Stimulated activated CD8-positive, alpha-beta memory T cell treated with anti-CD3 and anti-CD28 coated beads, Interleukin-4, amount 100 ng/mL, for 48 hours (primary cell): ENCODE results near the gene RFC3.
"Not testable (repeated sequence)": the region's sequence is repeated elsewhere in the genome, so short reads cannot be mapped to it uniquely, and the experiment has no call there.

Experiments used
- DNase-seq: peaks from one replicate; pipeline ENCODE4 v3.0.0-alpha.2; 2020

RFC3 gene, protein sequence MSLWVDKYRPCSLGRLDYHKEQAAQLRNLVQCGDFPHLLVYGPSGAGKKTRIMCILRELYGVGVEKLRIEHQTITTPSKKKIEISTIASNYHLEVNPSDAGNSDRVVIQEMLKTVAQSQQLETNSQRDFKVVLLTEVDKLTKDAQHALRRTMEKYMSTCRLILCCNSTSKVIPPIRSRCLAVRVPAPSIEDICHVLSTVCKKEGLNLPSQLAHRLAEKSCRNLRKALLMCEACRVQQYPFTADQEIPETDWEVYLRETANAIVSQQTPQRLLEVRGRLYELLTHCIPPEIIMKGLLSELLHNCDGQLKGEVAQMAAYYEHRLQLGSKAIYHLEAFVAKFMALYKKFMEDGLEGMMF

GRCh38 chr13:33817901-33818706 lies at the start of gene RFC3:
TSS of gene RFC3 (plus strand) at chr13:33818149. CDS start at chr13:33818179, 30 bp downstream.
- DNase-seq: peak; percentile 95

DNA sequence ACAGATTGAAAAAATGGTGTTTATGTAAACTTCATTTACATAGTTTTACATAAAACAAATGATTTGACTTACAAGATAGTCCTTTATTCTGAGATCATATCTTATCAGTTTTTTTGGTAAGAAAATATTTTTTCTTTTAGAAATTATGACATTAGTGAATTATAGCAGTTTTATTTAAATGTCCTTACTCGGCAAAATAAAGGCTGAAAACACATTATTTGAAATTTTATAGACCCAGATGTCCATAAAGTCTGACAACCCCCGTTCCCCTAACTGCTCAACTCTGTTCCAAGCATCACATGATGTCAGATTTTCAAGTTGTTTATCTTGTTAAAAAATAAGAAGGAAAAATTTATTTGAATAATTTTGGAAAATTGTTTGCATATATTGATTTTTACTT lies 46.7 kb upstream of the RFC3 start:
- DNase-seq: no peak

- DNase-seq: no peak
These were observed 44.0 kb upstream of the RFC3 start for GRCh38 chr13:33773790-33774462.

GRCh38 chr13:33775339-33776108 lies 42.4 kb upstream of the RFC3 start:
- no peak for DNase-seq

DNA sequence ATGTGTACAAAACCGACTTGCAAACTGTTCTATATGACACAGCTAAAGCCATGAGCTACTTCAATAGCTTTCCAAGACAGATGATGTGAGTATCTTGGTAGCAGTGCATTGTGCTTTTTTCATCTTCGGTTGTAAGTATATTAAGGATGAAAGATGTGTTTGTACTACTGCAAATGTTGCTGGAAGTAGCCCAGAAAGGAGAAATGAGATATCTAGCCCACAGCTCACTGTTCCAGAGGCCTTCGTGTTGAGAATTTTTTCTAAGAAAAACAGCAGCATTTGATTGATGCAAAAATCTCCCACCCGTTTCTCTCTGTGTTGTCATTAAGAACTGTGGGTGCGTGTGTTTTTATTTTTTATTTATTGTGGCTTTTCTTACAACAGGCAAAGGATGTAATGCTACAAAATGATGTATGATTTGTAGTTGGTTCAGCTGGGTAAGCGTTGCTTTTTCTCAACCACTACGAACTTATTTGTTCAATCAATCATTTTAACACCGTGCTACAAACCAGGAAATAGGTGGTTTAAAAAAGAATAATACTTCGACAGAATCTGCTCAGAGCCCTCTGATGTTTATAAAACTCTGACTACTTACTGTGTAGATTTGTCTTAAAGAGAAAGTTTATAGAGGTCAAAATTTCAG lies 41.6 kb upstream of the RFC3 start:
- no peak for DNase-seq

GRCh38 chr13:33782631-33783030 lies 35.3 kb upstream of the RFC3 start:
- no peak for DNase-seq

GRCh38 chr13:33783212-33783611 lies 34.7 kb upstream of the RFC3 start:
- not testable (repeated sequence) for DNase-seq

- no peak for DNase-seq
These were observed 33.2 kb upstream of the RFC3 start for GRCh38 chr13:33784738-33785137.

DNA sequence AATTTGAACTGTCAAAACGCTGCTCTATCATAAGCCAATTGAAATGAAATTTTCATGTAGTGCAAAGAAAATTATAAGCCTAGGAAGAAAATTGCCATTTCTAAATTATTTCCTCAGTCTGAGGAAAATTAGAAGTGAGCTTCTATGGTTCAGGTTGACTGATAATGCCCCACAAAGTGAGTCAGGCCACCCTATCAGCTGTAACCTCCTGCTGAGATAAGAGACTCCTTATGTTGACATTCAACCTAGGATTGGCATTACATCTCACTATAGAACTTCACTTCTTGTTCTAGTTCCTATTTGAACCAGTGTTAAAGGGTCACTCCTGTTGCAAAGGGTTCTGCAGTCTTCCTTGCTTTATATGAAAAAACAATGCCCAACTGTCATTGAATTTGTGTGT lies 32.6 kb upstream of the RFC3 start:
- no peak for DNase-seq

- no peak for DNase-seq
These were observed 30.8 kb upstream of the RFC3 start for GRCh38 chr13:33787051-33787591.

DNA sequence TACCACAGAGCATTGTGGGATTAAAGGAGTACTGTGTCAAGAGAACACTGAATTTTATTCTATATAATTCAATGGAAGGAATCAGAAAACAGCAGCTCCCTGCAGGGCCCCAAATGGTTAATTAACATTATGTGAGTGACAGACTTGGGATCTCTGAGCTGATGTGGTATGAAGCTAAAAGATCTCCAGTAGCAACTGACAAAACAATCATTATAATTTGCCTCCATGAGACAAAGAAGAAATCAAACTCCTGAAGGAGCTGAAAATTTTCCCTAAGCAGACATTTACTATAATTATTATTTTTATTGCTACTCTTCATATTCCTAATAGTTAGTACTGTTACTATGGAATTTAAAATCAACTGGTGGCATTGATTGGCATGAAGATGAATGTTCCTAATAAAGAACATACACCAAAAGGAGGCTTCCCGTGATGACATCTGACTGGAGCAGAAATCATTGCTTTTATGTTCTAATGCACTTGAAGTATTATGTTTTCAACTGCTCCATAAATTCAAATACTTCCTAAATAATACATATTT lies 28.8 kb upstream of the RFC3 start:
- no peak for DNase-seq

- no peak for DNase-seq
These were observed 28.2 kb upstream of the RFC3 start for GRCh38 chr13:33789739-33790138.

GRCh38 chr13:33793726-33794125 lies 24.2 kb upstream of the RFC3 start:
- no peak for DNase-seq

DNA sequence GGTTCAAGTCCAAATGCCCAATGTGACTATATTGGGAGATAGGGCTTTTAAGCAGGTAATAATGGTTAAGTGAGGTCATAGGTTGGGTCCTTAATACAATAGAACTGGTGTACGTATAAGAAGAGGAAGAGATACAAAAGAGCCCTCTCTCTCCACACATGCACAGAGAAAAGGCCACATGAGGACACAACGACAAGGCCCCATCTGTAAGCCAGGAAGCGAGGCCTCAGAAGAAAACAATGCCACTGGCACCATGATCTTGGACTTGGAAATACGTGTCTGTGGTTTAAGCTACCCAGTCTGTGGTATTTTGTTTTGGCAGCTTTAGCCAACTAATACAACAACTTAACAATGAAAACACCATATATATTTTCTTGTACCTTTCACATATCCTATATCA lies 23.4 kb upstream of the RFC3 start:
- DNase-seq: no peak

DNA sequence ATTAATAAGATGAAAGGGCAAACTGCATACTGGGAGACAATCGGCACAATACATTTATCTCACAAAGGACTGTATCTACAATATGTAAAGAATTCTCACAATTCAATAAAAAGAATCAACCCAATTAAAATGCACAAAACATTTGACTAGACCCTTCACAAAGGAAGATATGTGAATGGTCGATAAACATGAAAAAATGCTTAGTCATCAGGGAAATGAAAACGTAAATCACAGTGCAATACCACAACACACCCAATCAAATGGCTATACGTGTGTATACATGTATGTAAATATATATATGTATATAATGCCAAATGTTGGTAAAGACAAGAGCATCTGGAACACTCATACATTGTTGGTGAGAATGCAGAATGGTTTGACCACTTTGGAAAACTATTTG lies 21.9 kb upstream of the RFC3 start:
- DNase-seq: no peak

DNA sequence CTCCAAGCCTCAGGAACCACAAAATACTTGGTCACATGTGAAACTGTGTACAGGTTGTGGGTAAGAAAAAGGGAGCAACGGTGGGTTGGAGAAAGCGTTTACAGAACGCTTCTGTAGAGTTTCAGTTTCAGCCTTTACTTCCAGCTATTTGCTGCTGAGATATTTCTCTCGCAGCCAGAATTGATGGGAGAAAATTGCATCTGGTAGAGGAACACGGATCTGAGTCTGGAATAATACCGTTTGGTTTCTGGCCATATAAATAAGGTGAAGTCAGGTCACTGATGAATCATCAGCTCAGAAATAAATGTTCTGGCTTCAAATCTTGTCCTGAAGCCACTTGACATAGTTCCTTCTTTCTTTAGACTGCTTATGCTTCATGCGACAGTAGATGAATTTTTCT lies 20.3 kb upstream of the RFC3 start:
- no peak for DNase-seq

- DNase-seq: no peak
These were observed 19.9 kb upstream of the RFC3 start for GRCh38 chr13:33798023-33798422.

DNA sequence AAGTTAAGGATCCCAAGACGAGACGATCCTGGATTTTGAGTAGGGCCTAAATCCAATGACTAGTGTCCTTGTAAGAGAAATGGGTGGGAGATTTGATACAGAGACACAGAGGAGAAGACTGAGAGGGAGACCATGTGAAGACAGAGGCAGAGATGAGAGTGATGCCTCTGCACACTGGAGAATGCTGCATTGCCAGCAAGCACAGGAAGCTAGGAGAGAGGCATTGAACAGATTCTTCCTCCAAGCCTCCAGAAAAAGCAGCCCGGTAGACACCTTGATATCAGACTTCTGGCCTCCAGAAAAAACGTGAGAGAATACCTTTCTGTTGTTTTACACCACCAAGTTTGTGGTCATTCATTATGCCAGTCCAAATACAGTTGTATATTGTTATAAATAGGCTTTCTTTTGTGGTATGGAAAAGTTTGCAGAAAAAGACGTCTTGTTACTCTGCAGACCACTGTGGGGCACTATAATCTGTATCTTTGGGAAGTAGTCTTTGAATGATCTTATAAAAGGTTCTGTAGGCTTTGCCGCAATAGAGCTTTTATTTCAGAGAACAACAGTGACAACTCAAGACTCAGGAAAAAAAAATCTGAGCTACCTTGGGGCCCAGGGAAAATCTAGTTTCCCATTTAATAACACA lies 17.9 kb upstream of the RFC3 start:
- no peak for DNase-seq

DNA sequence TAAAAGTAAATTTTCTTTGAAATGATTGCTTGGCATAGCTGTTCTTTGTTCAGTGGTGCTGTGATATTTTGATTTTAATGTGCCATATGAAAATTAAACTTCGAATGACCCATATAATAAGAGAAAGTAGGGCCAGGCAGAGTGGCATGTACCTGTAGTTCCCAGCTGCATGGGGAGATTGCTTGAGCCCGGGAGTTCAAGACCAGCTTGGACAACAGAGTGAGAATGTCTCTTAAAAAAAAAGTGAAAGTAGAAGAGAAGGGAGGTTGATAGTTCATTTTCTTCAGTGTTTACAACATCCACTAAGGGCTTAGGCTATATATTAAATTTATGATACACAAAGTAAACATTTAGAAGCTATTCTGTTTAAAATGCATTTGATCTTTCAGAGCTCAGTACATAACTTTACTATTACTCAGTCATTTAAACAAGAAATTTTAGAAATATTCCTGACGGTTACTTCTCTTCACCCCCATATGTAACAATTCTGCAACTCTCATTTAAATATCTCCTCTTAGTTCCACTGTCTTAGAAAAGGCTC lies 17.2 kb upstream of the RFC3 start:
- DNase-seq: no peak

GRCh38 chr13:33806470-33807248 lies 11.3 kb upstream of the RFC3 start:
- no peak for DNase-seq
